ENCODE measurements around the gene TUBG2. TPM values are rescaled to one million over a fixed set of nuclear protein-coding genes. Genes with fewer than 3 reads are reported as not detected.

TUBG2 gene
- total RNA-seq, 1 experiment from 2014 or later = 23.8 TPM

- intact Hi-C loops (cut with micrococcal nuclease; ENCODE audit: unreplicated experiment) = no loop called here
- TF ChIP-seq CTCF (IDR thresholded peaks at IDR 0.05; ENCODE audit: insufficient read depth in 1 of 2, low read depth in 1 of 2, low read length in 1 of 2, severe bottlenecking in 1 of 2, unreplicated experiment in 1 of 2) = no peak
- Histone ChIP-seq H3K9me3 (no peaks in the 10 kb centered on the region), H3K36me3 (ENCODE audit: control insufficient read depth, insufficient read depth, low read length) (peaks cover 2% of the 10 kb centered on the region), H3K4me1 (peaks cover 11% of the 10 kb centered on the region), H3K4me3 (ENCODE audit: low read depth, low read length) (no peak overlapping the region), H3K27me3 (replicated peaks; ENCODE audit: control insufficient read depth, insufficient read depth, low read length) (no peaks in the 10 kb centered on the region)
- Mint-ChIP-seq H3K27ac (ENCODE audit: unreplicated experiment) (no peak overlapping the region), H3K27me3 (ENCODE audit: insufficient read depth, unreplicated experiment) (no peaks in the 10 kb centered on the region), H3K4me3 (ENCODE audit: unreplicated experiment) (no peak overlapping the region), H3K36me3 (ENCODE audit: insufficient read depth, unreplicated experiment) (peaks cover 56% of the 10 kb centered on the region), H3K4me1 (ENCODE audit: low read depth, unreplicated experiment) (no peaks in the 10 kb centered on the region), H3K9me3 (ENCODE audit: unreplicated experiment) (no peaks in the 10 kb centered on the region)
- BruUV-seq (replicated peaks) = no TSS peak
- POLR2A ChIA-PET = no interaction called here
- CTCF ChIA-PET = no interaction called here
- no peak for DNase-seq
These were observed 13.0 kb downstream of the TUBG2 start for GRCh38 chr17:42672038-42672437.

- H3K36me3 ChIP-seq (ENCODE audit: control insufficient read depth, insufficient read depth, low read length) = peaks cover 2% of the 10 kb centered on the region
- POLR2A ChIA-PET = no interaction called here
- CTCF ChIA-PET = interaction anchor here (0.6 to 0.9 kb wide), 3 partner anchors 14 to 69 kb away, joined by 3 read pairs; partner anchors contain the start of gene TUBG2
- TF ChIP-seq CTCF (IDR thresholded peaks at IDR 0.05; ENCODE audit: insufficient read depth in 1 of 2, low read depth in 1 of 2, low read length in 1 of 2, severe bottlenecking in 1 of 2, unreplicated experiment in 1 of 2) = no peak
- no TSS peak for BruUV-seq (replicated peaks)
- H3K36me3 Mint-ChIP-seq (ENCODE audit: insufficient read depth, unreplicated experiment) = peaks cover 57% of the 10 kb centered on the region
- no peaks in the 10 kb centered on the region for H3K4me1 Mint-ChIP-seq (ENCODE audit: low read depth, unreplicated experiment)
- no peak overlapping the region for H3K27ac Mint-ChIP-seq (ENCODE audit: unreplicated experiment)
- intact Hi-C loops (cut with micrococcal nuclease; ENCODE audit: unreplicated experiment) = no loop called here
- no peaks in the 10 kb centered on the region for H3K9me3 ChIP-seq
- peaks cover 18% of the 10 kb centered on the region for H3K4me1 ChIP-seq
- no peak for DNase-seq
- no peaks in the 10 kb centered on the region for H3K27me3 ChIP-seq (replicated peaks; ENCODE audit: control insufficient read depth, insufficient read depth, low read length)
- H3K27me3 Mint-ChIP-seq (ENCODE audit: insufficient read depth, unreplicated experiment) = no peaks in the 10 kb centered on the region
- H3K4me3 ChIP-seq (ENCODE audit: low read depth, low read length) = no peak overlapping the region
- no peak overlapping the region for H3K4me3 Mint-ChIP-seq (ENCODE audit: unreplicated experiment)
- no peaks in the 10 kb centered on the region for H3K9me3 Mint-ChIP-seq (ENCODE audit: unreplicated experiment)
These were observed 14.3 kb downstream of the TUBG2 start for GRCh38 chr17:42673266-42673884.

- H3K4me1 ChIP-seq = peaks cover 18% of the 10 kb centered on the region
- Mint-ChIP-seq H3K4me3 (ENCODE audit: unreplicated experiment) (peak overlapping the region; percentile 89), H3K27ac (ENCODE audit: unreplicated experiment) (peak overlapping the region; percentile 63), H3K4me1 (ENCODE audit: low read depth, unreplicated experiment) (no peaks in the 10 kb centered on the region), H3K9me3 (ENCODE audit: unreplicated experiment) (no peaks in the 10 kb centered on the region), H3K27me3 (ENCODE audit: insufficient read depth, unreplicated experiment) (no peaks in the 10 kb centered on the region), H3K36me3 (ENCODE audit: insufficient read depth, unreplicated experiment) (peaks cover 50% of the 10 kb centered on the region)
- ChIA-PET CTCF (interaction anchor here (0.6 to 1.3 kb wide), 4 partner anchors 15 to 96 kb away, joined by 3 to 4 read pairs (median 3); partner anchors contain the start of gene TUBG2), POLR2A (no interaction called here)
- H3K9me3 ChIP-seq = no peaks in the 10 kb centered on the region
- H3K4me3 ChIP-seq (ENCODE audit: low read depth, low read length) = no peak overlapping the region
- intact Hi-C loops (cut with micrococcal nuclease; ENCODE audit: unreplicated experiment) = no loop called here
- peak in 1 of 2 experiments; percentile 31 for DNase-seq
- H3K27me3 ChIP-seq (replicated peaks; ENCODE audit: control insufficient read depth, insufficient read depth, low read length) = no peaks in the 10 kb centered on the region
- no TSS peak for BruUV-seq (replicated peaks)
- peak; percentile 38 to 42 for TF ChIP-seq CTCF (IDR thresholded peaks at IDR 0.05; ENCODE audit: insufficient read depth in 1 of 2, low read depth in 1 of 2, low read length in 1 of 2, severe bottlenecking in 1 of 2, unreplicated experiment in 1 of 2)
- peaks cover 2% of the 10 kb centered on the region for H3K36me3 ChIP-seq (ENCODE audit: control insufficient read depth, insufficient read depth, low read length)
These were observed 15.0 kb downstream of the TUBG2 start for GRCh38 chr17:42673885-42674754.

All from Caco-2 (cell line).